LNCAP (cell line): Measurements from ENCODE around the gene CUEDC1.

Experiments used
- TF ChIP-seq, protein P1 (sequence below): fragments of 450-650 bp; IDR thresholded peaks from 2 replicates; pipeline ENCODE4 v1.5.1; 2017; ENCODE audit warnings: mild to moderate bottlenecking

CUEDC1 gene

DNA sequence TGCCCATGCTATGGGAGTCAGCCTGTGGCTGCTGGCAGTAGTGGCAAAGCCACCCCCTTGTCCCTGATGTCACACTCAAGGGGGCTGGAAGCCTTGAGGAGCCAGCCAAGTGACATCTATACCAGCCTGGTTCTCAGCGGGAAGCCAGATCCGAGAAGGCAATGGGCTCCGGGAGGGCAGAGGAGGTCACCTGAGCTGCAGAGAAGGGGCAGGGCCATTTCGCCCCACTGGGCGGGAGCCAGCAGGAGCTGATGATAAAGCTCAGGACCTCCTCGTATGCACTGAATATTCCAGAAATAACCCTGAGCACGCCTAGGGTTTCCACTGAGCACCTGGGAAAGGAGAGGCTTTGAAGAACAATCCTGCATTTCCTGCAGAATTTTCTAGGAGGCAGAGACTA lies 124.3 kb downstream of the CUEDC1 start:
- TF ChIP-seq, protein P1, sequence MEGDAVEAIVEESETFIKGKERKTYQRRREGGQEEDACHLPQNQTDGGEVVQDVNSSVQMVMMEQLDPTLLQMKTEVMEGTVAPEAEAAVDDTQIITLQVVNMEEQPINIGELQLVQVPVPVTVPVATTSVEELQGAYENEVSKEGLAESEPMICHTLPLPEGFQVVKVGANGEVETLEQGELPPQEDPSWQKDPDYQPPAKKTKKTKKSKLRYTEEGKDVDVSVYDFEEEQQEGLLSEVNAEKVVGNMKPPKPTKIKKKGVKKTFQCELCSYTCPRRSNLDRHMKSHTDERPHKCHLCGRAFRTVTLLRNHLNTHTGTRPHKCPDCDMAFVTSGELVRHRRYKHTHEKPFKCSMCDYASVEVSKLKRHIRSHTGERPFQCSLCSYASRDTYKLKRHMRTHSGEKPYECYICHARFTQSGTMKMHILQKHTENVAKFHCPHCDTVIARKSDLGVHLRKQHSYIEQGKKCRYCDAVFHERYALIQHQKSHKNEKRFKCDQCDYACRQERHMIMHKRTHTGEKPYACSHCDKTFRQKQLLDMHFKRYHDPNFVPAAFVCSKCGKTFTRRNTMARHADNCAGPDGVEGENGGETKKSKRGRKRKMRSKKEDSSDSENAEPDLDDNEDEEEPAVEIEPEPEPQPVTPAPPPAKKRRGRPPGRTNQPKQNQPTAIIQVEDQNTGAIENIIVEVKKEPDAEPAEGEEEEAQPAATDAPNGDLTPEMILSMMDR, result no peak

DNA sequence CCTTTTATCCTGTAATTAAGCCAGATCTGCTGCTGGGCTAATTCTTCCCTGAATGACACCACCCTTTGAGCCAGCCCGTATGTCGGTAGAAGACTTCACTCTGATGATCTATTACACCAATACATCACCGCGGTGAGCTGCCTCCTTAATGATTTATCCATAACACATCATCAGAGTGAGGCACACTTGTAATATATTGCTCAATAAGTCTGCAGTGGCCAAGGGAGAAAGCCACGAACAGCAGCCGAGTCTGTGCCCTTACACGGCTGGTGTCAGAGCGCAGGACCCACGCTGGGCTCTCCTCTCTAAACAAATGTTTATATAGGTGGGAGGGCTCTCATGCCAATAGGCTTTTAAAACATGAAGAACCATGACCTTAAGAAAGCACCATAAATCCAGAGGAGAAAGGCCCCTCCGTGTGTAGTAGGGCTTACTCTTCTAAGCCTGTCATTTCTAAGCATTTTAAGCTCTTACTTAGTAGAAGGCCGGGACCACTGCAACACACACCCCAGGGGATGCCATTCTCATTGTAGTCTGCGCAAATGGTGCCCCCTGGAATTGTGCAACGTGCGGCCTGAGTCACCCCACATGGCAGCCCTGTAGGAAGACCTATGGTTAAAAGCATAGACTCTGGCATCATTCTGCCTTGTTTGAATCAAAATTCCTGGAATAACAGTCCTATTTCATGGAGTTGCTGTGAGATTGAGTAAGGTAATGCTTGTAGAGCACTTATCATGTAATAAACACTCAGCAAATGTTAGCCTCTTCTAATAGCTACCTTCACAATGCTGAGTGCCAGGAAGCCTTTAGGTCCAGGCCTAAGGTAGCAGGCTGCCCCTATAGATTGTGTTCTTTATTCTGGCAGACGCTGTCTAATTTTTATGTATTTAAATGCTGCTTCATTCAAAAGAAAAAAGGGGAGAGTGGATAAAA lies 131.5 kb downstream of the CUEDC1 start:
- TF ChIP-seq, protein P1, result no peak

DNA sequence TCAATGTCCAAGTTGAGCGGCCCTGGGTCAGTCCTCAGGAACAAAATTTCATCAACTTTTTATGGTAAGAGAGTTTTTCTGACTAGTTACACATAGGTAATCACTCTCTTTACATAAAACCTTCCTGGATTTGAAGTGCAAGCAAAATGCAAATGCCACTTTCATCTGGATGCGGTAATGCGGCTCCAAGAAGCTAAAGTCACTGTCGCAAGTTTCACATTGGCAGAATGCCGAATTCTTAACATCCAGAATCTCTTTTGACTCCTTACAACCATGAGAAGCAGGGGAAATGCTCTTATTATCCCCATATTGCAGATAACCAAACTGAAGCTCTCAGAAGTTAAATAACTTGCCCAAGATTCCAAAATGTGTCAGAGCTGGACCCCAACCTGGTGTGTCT lies 135.3 kb downstream of the CUEDC1 start:
- TF ChIP-seq, protein P1, result no peak

DNA sequence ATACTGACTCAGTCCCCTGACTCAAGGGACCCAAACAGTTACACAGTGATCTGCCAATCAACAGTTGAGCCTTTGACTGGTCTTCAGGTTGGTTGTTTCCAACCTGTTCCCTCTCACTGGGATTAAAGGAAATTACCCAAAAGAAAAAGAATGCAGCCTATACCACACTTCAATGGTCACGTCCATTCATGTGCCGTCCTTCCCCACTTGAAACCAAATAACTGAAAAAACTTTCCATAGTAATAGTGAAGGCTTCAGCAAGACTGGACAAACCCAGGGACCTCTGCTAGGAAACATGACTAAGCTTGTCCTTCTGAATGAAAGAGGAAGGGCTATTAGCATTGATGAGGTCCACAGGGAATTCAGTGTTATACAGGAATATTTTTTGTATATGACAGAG lies 135.9 kb downstream of the CUEDC1 start:
- TF ChIP-seq, protein P1, result no peak

DNA sequence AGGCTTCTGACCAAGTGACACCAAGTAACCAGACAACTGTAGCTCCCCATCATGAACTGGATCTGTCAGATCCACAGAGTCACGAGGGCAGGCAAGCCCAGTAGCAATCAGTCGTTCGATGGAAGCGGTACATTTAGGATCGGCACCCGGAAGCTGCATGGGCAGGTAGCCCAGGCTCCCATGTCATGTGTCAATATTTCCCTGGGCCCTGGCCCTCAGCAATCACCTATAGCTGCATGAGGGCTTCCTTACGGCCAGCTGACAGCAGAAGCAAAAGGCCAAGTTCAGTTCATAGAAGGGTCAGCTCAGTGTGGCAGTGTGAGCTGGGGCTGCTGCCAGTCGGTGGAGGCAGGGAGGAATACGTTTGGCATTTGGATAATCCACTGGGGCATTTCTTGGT lies 137.1 kb downstream of the CUEDC1 start:
- TF ChIP-seq, protein P1, result no peak

DNA sequence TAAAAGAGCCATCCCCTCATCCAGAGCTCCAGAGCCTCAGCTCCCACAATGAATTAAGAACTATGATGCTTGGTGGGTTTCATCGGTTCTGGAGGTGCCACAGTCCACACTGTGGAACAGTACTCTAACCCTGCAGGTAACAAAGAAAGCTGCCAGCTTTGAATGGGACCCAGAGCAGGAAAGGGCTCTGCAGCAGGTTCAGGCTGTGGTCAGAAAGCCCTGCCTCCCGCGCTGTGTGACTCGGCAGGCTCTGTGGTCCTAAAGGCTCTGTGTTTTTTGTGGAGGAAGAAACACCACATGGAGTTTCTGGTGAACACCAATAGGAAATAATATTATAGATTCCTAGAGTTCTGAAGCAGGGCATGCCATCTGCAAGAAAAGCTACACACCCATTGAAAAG lies 137.9 kb downstream of the CUEDC1 start:
- TF ChIP-seq, protein P1, result no peak

DNA sequence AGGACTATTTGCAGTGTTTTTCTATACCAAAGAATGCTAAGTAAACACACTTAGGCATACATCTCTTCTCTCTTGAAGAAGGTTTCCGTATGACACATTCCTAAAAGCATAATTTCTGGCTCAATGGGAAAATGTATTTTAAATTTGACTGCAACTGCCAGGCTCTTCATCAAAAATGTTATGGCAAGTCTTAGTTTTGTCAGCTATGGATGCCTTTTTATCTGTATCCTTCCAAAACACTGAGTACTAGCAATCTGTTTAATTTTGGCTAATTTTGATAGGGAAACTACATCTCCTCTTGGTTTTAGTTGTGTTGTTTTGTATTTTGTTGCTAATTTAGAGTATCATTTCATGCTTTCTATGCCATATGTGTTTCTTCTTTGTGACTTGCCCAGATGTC lies 140.8 kb downstream of the CUEDC1 start:
- TF ChIP-seq, protein P1, result no peak
